Adrenal gland (tissue), 12 donors: ENCODE results near the gene METTL13. TPM values are rescaled to one million over a fixed set of nuclear protein-coding genes. Genes with fewer than 3 reads are reported as not detected.
A peak's percentile ranks its signal among the peaks of the same experiment; 100 is the strongest.

ENCODE experiments used
- DNase-seq, 7 donors: peaks; one replicate each; pipeline ENCODE4 v3.0.0-alpha.2; 2019 to 2020
- H3K27ac ChIP-seq, 5 donors: fragments of 200-600 bp; sonication (generic) in 4 of 5; 1 replicate in 3 of 5; 2 replicates in 2 of 5; pipeline versions ENCODE4 v1.5.1 to v1.8.0; 2016 to 2020; ENCODE audit warnings: mild to moderate bottlenecking in 1 of 5
- H3K27me3 ChIP-seq: fragments of 200-600 bp; 2 replicates; pipeline ENCODE4 v1.8.0; 2021
- H3K36me3 ChIP-seq, 2 donors: fragments of 200-600 bp; replicated peaks in 1 of 2; 1 replicate in 1 of 2; 2 replicates in 1 of 2; pipeline versions ENCODE4 v1.5.1 to v1.8.0; 2018 to 2022
- H3K4me1 ChIP-seq, 2 donors: fragments of 200-600 bp; replicated peaks in 1 of 2; 1 replicate in 1 of 2; 2 replicates in 1 of 2; pipeline versions ENCODE4 v1.5.1 to v1.8.0; 2018 to 2021
- H3K4me3 ChIP-seq, 4 donors: fragments of 200-600 bp; sonication (generic) in 3 of 4; one replicate each; pipeline ENCODE4 v1.5.1; 2016 to 2018
- H3K9me3 ChIP-seq, 3 donors: fragments of 200-600 bp; sonication (generic) in 1 of 3; replicated peaks in 1 of 3; 1 replicate in 2 of 3; 2 replicates in 1 of 3; pipeline versions ENCODE4 v1.5.1 to v1.8.0; 2016 to 2021
- CTCF ChIP-seq, 6 experiments: fragments of 450-650 bp in 4 of 6; fragments of 200-600 bp in 2 of 6; sonication (generic) in 1 of 6; IDR thresholded peaks; 1 replicate in 5 of 6; 2 replicates in 1 of 6; pipeline versions ENCODE4 v1.5.1 to v1.8.0; 2016 to 2021; ENCODE audit warnings: antibody characterized with exemption in 6 of 6, mild to moderate bottlenecking in 2 of 6, moderate library complexity in 1 of 6
- POLR2A ChIP-seq, 2 donors: fragments of 450-650 bp; IDR thresholded peaks; one replicate each; pipeline ENCODE4 v1.6.1; 2017; ENCODE audit warnings: antibody characterized with exemption in 2 of 2, mild to moderate bottlenecking in 2 of 2, moderate library complexity in 1 of 2
- WGBS, 4 donors: extraction: QIAGEN DNeasy Blood & Tissue Kit in 2 of 4; methylation state at CpG; one replicate each; pipeline versions ENCODE4 v1.1.5 to v1.1.7; 2013 to 2017; 5-methylcytosine and 5-hydroxymethylcytosine counted together
- intact Hi-C, 2 donors: fragments of 100-400 bp; cut with DNase I; formaldehyde crosslinking; loops; one replicate each; pipeline versions ENCODE4 v1.14.1 to v1.15.0; 2022 to 2023
- polyA plus RNA-seq, 3 donors: library from polyadenylated mRNA; stranded (reverse); fragments of 200-250 nt in 2 of 3; fragments of 350-450 nt in 1 of 3; fragmentation: Illumina TruSeq in 1 of 3; extraction: RNeasy Lipid Tissue Mini Kit (QIAGEN cat#74804) in 1 of 3; gene quantifications; one replicate each; pipeline ENCODE4 v1.2.3, GENCODE V29; 2013 to 2014
- total RNA-seq, 9 donors: library from RNA; depleted of rRNA in 4 of 9; stranded (reverse); fragments of >200 nt in 4 of 9; fragments of 120-200 nt in 1 of 9; fragmentation: NEBNext Ultra II Directional in 1 of 9; extraction: Animal tissue kit (Norgen Biotek cat#: 25700) in 1 of 9; gene quantifications; one replicate each; pipeline versions ENCODE4 v1.1.0 to v1.2.4, GENCODE V29; 2013 to 2023
- donor health status: healthy with polysubstance abuse.
- donor health status: Bipolar disorder and iron deficiency.
- donor health status: DM: yes; HTN: yes; CAD: no.
- donor health status: DM: no; HTN: no; CAD: no.
- donor health status: DM: no; HTN: no; CAD: no.
- donor health status: DM: yes; HTN: yes; CAD: no.

METTL13 gene
- total and polyA plus RNA-seq, 12 donors: 9.6 to 38.3 (median 29.6) TPM

DNA sequence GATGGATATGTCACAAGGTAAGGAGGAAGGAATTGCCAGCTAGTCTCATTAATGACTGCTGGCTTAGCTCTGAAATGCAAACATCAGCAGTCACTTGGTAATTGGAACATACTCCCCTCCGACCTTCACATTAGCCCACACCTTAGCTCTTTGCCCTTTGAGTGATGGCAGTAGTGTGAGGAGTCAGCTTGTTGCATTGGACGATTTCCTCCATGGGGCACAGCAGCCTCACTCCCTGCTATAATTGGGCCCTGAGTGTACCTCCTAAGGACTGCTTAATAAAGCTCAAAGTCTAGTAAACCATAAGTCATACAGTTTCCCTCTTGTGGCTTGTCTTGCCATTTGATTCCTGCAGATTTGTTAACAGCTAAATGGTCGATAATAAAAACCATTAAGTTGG is 19.4 kb downstream of the METTL13 start:
- H3K27me3 ChIP-seq: no peaks in the 10 kb centered on the region
- 60 to 70% (median 67%) methylated on average over 3 of the region's 3 CpGs for WGBS, 4 donors
- intact Hi-C loops: no loop called here
- H3K4me3 ChIP-seq: no peak overlapping the region
- H3K36me3 ChIP-seq: peaks cover 0 to 5% of the 10 kb centered on the region in 2 donors
- peaks cover 17 to 24% of the 10 kb centered on the region in 2 donors for H3K4me1 ChIP-seq
- H3K27ac ChIP-seq: no peak overlapping the region
- TF ChIP-seq CTCF (IDR thresholded peaks at IDR 0.05) (no peak), POLR2A (IDR thresholded peaks at IDR 0.05) (no peak)
- H3K9me3 ChIP-seq: no peaks in the 10 kb centered on the region
- DNase-seq: no peak

GRCh38 chr1:171801487-171801891 is 20.0 kb downstream of the METTL13 start:
- 0 to 4% (median 2%) methylated on average over 2 of the region's 2 CpGs for WGBS, 4 donors
- DNase-seq: peak in 3 of 7 donors; percentile 31 to 38 (median 33)

GRCh38 chr1:171802207-171802606 is 20.7 kb downstream of the METTL13 start:
- no peak overlapping the region for H3K4me3 ChIP-seq
- no peaks in the 10 kb centered on the region for H3K36me3 ChIP-seq
- no peaks in the 10 kb centered on the region for H3K27me3 ChIP-seq
- no peak overlapping the region for H3K27ac ChIP-seq
- peaks cover 8 to 30% of the 10 kb centered on the region in 2 donors for H3K4me1 ChIP-seq
- intact Hi-C loops: loop anchor here in 1 of 2 donors (2.0 kb wide), 1 partner anchor 181 kb away; no protein-coding TSS in a partner anchor
- 93 to 100% (median 95%) methylated on average over 3 of the region's 3 CpGs for WGBS, 4 donors
- DNase-seq: no peak
- H3K9me3 ChIP-seq: no peaks in the 10 kb centered on the region
- TF ChIP-seq CTCF (IDR thresholded peaks at IDR 0.05): no peak
- TF ChIP-seq POLR2A (IDR thresholded peaks at IDR 0.05): no peak

More at GRCh38 chr1:171801487-171801891, 20.0 kb downstream of the METTL13 start:
- peaks cover 0 to under 1% of the 10 kb centered on the region in 2 donors for H3K36me3 ChIP-seq
- H3K4me3 ChIP-seq: no peak overlapping the region
- H3K4me1 ChIP-seq: peaks cover 14 to 30% of the 10 kb centered on the region in 2 donors
- H3K27ac ChIP-seq: no peak overlapping the region
- intact Hi-C loops: no loop called here
- no peaks in the 10 kb centered on the region for H3K9me3 ChIP-seq
- no peaks in the 10 kb centered on the region for H3K27me3 ChIP-seq
- TF ChIP-seq POLR2A (IDR thresholded peaks at IDR 0.05): no peak
- TF ChIP-seq CTCF (IDR thresholded peaks at IDR 0.05): peak; percentile 65 to 89 (median 82)

DNA sequence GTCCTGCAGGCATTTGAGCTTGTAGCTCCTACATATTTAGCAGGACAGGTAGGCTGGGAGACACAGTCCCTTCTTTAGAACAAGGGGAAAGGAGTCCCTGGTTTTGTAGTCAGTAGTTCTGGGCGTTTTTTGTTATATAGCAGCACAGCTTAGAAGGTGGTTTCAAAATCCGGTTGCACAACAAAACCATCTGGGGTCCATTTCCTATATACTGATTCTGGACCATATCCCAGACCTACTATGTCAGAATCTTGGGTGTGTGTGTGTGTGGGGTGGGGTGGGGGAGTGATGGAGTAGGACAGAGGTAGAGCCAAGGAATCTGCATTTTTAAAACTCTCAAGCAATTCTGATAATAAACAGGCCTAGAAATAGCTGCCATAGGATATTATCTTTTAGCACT is 21.6 kb downstream of the METTL13 start:
- H3K4me1 ChIP-seq: peaks cover 3 to 26% of the 10 kb centered on the region in 2 donors
- no peaks in the 10 kb centered on the region for H3K36me3 ChIP-seq
- no peaks in the 10 kb centered on the region for H3K27me3 ChIP-seq
- no peak for DNase-seq
- no peak overlapping the region for H3K27ac ChIP-seq
- H3K4me3 ChIP-seq: no peak overlapping the region
- 57 to 82% (median 67%) methylated on average over 2 of the region's 2 CpGs for WGBS, 4 donors
- TF ChIP-seq CTCF (IDR thresholded peaks at IDR 0.05) (no peak), POLR2A (IDR thresholded peaks at IDR 0.05) (no peak)
- intact Hi-C loops: loop anchor here in 1 of 2 donors (2.0 kb wide), 1 partner anchor 180 kb away; no protein-coding TSS in a partner anchor
- H3K9me3 ChIP-seq: no peaks in the 10 kb centered on the region
